IPS-18a (cell line): ENCODE results near the gene ASTN2.

Source experiments
- H3K27ac ChIP-seq: one replicate; pipeline ENCODE4 v1.5.1; 2013; ENCODE audit warnings: low read length
- H3K27me3 ChIP-seq: one replicate; pipeline ENCODE4 v1.6.1; 2013; ENCODE audit warnings: mild to moderate bottlenecking, low read length; ENCODE audit not compliant: control insufficient read depth, insufficient read depth
- H3K36me3 ChIP-seq: one replicate; pipeline ENCODE4 v1.6.1; 2013; ENCODE audit warnings: low read depth, low read length; ENCODE audit not compliant: control insufficient read depth
- H3K4me1 ChIP-seq: one replicate; pipeline ENCODE4 v1.6.1; 2013; ENCODE audit warnings: low read depth, low read length; ENCODE audit not compliant: control insufficient read depth
- H3K4me3 ChIP-seq: one replicate; pipeline ENCODE4 v1.5.1; 2013; ENCODE audit warnings: low read length
- H3K9ac ChIP-seq: one replicate; pipeline ENCODE4 v1.6.1; 2013; ENCODE audit warnings: mild to moderate bottlenecking, low read length, moderate library complexity
- H3K9me3 ChIP-seq: one replicate; pipeline ENCODE4 v1.6.1; 2013; ENCODE audit warnings: low read depth, low read length; ENCODE audit not compliant: control insufficient read depth

ASTN2 gene

GRCh38 chr9:117268847-117269446 lies 145.9 kb downstream of the ASTN2 start:
- H3K4me3 ChIP-seq = no peak overlapping the region
- H3K9ac ChIP-seq = no peak overlapping the region
- H3K4me1 ChIP-seq = peaks cover 11% of the 10 kb centered on the region
- no peaks in the 10 kb centered on the region for H3K9me3 ChIP-seq
- no peak overlapping the region for H3K27ac ChIP-seq
- no peaks in the 10 kb centered on the region for H3K36me3 ChIP-seq
- peaks cover 46% of the 10 kb centered on the region for H3K27me3 ChIP-seq

- Histone ChIP-seq H3K27me3 (peaks cover 46% of the 10 kb centered on the region), H3K36me3 (no peaks in the 10 kb centered on the region)
These were observed 147.9 kb downstream of the ASTN2 start for GRCh38 chr9:117266855-117267497.

GRCh38 chr9:117265253-117265652 lies 149.6 kb downstream of the ASTN2 start:
- H3K27me3 ChIP-seq = peaks cover 35% of the 10 kb centered on the region
- no peaks in the 10 kb centered on the region for H3K9me3 ChIP-seq
- peaks cover 11% of the 10 kb centered on the region for H3K4me1 ChIP-seq
- H3K27ac ChIP-seq = no peak overlapping the region
- no peak overlapping the region for H3K4me3 ChIP-seq
- no peaks in the 10 kb centered on the region for H3K36me3 ChIP-seq
- H3K9ac ChIP-seq = no peak overlapping the region

More at GRCh38 chr9:117266855-117267497, 147.9 kb downstream of the ASTN2 start:
- Histone ChIP-seq H3K4me1 (peaks cover 11% of the 10 kb centered on the region), H3K4me3 (no peak overlapping the region), H3K27ac (no peak overlapping the region), H3K9ac (no peak overlapping the region), H3K9me3 (no peaks in the 10 kb centered on the region)

DNA sequence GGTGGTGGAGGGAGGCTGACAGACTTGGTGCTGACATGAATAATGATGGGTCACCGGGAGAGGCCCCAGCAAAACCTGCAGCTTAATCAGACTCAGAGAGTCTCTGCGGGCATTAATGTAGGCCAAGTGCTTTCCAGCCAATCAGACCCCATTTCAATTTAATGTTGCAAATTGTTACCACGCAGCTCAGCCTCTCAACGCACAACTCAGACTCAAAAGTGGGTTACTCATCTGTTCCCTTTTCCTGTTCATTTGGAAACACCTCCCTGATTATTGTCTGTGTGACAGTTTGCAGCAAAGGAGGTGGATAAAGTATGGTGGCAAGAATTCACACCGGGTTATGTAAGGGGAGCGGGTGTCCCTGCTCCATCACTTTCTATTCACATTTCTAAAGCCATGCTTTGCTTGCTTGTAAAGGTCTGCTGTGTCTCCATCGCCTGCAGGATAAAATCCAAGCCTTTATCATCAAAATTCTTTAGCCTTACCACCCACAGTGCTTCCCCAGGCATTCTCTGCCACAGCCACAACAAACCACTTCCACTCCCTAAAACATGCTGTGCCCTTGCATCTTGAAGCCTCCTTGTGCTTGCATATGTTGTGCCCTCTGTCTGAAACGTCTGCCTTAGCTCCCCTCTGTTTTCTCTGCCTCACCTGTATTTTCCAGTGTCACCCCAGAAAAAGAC lies 156.5 kb downstream of the ASTN2 start:
- no peaks in the 10 kb centered on the region for H3K27me3 ChIP-seq
- H3K27ac ChIP-seq = no peak overlapping the region
- H3K36me3 ChIP-seq = no peaks in the 10 kb centered on the region
- no peak overlapping the region for H3K9ac ChIP-seq
- no peak overlapping the region for H3K4me3 ChIP-seq
- H3K9me3 ChIP-seq = no peaks in the 10 kb centered on the region
- no peaks in the 10 kb centered on the region for H3K4me1 ChIP-seq

DNA sequence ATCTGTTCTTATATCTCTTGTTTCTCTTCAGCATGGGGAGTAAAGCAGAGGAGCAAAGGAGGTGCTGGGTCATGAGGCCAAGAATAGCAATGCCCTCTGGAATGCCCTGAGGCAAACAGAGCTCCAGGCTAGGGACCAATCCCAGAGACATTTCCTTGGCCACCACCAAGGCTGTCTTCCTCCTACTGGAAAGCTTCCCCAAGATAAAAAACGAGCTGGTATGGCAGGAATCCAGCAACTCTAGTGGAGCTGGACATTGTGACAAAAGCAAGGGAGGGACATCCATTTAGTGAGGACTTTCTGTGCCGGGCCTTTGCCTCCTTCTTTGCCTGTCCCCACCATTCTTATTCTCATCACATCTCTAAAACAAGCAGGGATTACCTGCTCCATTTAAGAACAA lies 161.6 kb downstream of the ASTN2 start:
- Histone ChIP-seq H3K27me3 (no peaks in the 10 kb centered on the region), H3K9ac (no peak overlapping the region), H3K4me3 (no peak overlapping the region), H3K27ac (no peak overlapping the region), H3K4me1 (no peaks in the 10 kb centered on the region), H3K9me3 (no peaks in the 10 kb centered on the region), H3K36me3 (no peaks in the 10 kb centered on the region)

DNA sequence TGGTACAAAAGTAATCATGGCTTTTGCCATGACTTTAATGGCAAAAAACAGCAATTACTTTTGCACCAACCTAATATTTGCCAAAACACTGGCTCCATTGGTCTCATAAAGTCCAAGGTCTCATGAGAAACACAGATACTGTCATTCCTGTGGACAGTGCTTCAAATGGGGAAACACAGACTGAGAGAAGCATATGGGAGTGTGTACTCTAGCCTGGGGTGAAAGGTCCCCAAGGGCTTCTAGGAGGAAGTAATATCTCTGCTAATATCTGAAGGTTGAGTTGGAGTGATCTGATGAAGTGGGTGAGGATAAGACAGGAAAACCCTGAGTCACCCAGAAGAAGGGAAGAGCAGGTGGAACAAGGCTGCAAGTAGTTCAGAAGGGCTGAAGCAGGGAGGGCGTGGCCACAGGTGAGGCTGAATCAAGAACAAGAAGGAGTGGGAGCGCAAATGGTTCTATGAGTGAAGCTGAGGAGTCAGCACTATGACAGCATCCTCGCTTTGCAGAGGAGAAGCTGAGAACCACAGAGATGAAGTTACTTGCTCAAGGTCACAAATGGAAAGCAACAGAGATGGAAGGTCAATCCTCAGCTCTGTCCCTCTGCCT lies 164.1 kb downstream of the ASTN2 start:
- Histone ChIP-seq H3K9me3 (no peaks in the 10 kb centered on the region), H3K4me1 (no peaks in the 10 kb centered on the region), H3K36me3 (no peaks in the 10 kb centered on the region), H3K4me3 (no peak overlapping the region), H3K9ac (no peak overlapping the region), H3K27ac (no peak overlapping the region), H3K27me3 (no peaks in the 10 kb centered on the region)

GRCh38 chr9:117249799-117250198 lies 165.1 kb downstream of the ASTN2 start:
- H3K36me3 ChIP-seq = no peaks in the 10 kb centered on the region
- no peaks in the 10 kb centered on the region for H3K9me3 ChIP-seq
- H3K27ac ChIP-seq = no peak overlapping the region
- no peak overlapping the region for H3K9ac ChIP-seq
- no peak overlapping the region for H3K4me3 ChIP-seq
- no peaks in the 10 kb centered on the region for H3K27me3 ChIP-seq
- no peaks in the 10 kb centered on the region for H3K4me1 ChIP-seq

- Histone ChIP-seq H3K9me3 (no peaks in the 10 kb centered on the region), H3K36me3 (no peaks in the 10 kb centered on the region), H3K4me3 (no peak overlapping the region), H3K27ac (no peak overlapping the region), H3K9ac (no peak overlapping the region), H3K27me3 (no peaks in the 10 kb centered on the region), H3K4me1 (no peaks in the 10 kb centered on the region)
These were observed 167.6 kb downstream of the ASTN2 start for GRCh38 chr9:117247266-117247665.

DNA sequence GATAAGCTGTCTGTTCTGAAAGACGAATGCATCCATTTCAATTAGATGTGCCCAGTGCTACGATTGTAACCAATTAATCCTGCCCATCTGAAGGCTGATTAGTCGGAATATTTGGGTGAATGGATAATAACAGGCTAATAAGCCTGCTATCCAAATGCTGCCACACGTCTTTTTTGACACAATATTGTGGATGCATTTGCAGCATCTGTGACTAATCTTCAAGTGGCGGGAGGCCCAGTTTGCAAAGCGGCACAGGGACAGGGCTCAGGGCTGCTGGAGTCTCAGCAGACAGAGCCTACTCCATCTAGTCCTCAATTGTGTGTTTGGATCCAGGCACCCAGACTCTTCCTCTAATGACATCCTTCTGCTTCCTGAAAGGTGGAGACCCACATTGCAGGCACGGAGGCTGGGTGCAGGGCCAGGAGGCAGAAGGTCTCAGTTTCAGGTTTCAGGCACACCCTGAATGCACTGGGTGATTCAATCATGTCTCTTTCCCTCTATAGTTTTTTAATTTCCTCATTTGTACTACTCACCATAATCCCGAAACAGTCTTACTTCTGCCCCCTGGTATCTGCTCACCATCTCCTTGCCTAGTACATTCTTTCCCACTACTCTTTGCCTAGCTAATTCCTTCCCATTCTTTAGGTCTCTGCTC lies 169.6 kb downstream of the ASTN2 start:
- H3K36me3 ChIP-seq = no peaks in the 10 kb centered on the region
- H3K27me3 ChIP-seq = no peaks in the 10 kb centered on the region

GRCh38 chr9:117242082-117242481 lies 172.8 kb downstream of the ASTN2 start:
- H3K27me3 ChIP-seq = no peaks in the 10 kb centered on the region
- no peaks in the 10 kb centered on the region for H3K36me3 ChIP-seq
- no peak overlapping the region for H3K4me3 ChIP-seq
- H3K27ac ChIP-seq = no peak overlapping the region
- H3K9me3 ChIP-seq = no peaks in the 10 kb centered on the region
- H3K9ac ChIP-seq = no peak overlapping the region
- H3K4me1 ChIP-seq = no peaks in the 10 kb centered on the region

More for the DNA sequence above, 169.6 kb downstream of the ASTN2 start:
- Histone ChIP-seq H3K9ac (no peak overlapping the region), H3K4me1 (no peaks in the 10 kb centered on the region), H3K4me3 (no peak overlapping the region), H3K27ac (no peak overlapping the region), H3K9me3 (no peaks in the 10 kb centered on the region)

DNA sequence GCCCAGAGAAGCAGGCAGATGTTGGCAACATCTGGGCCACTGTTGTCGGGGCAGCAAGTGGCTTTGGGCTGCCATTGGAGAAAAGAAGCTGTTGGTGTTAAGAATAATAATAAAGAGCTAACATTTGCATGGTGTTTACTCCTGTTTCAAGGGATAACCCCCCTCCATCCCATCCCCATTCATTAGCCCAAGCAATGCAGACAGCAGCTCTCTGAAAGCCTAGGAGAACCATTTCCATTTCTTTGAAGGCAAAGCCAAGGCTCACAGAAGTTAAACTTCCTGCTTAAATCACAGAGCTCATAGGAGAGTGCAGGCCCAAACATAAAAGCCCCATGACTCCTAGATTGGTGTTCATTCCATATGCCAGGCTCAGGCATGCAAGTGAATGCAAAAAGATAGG lies 175.4 kb downstream of the ASTN2 start:
- Histone ChIP-seq H3K36me3 (no peaks in the 10 kb centered on the region), H3K9ac (no peak overlapping the region), H3K4me1 (no peaks in the 10 kb centered on the region), H3K9me3 (no peaks in the 10 kb centered on the region), H3K27ac (no peak overlapping the region), H3K4me3 (no peak overlapping the region), H3K27me3 (no peaks in the 10 kb centered on the region)
